ENCODE measurements around the gene OVAAL. TPM values are rescaled to one million over a fixed set of nuclear protein-coding genes. Genes with fewer than 3 reads are reported as not detected.

OVAAL gene
- total and polyA plus RNA-seq, 4 donors = 0.17 TPM; not detected in 3

DNA sequence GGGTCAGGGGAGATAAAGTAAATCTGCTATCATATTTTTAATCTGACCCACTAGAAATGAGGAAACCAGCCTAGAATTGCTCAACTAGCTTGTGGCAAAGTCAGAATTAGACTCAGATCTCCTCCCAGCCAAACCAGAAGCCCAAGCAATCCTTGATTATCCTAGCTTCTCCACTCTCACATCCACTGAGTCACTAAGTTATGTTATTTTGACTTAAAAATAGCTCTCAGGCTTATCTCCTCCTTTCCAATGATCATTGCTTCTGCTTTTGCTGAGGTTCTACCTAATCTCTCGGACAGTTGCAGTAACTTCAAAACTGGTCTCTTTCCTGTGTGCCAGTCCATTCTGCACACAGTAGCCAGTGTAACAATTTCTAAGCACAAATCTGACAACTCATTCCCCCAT lies 22.9 kb downstream of the OVAAL start:
- DNase-seq = no peak
- Histone ChIP-seq H3K4me3 (no peak overlapping the region), H3K27me3 (ENCODE audit: control insufficient read depth in 3 of 3, insufficient read depth in 3 of 3, low read length in 2 of 3) (no peaks in the 10 kb centered on the region), H3K27ac (ENCODE audit: low read depth in 1 of 2, low read length in 1 of 2) (no peak overlapping the region), H3K9ac (ENCODE audit: insufficient read depth in 1 of 2, low read length in 2 of 2) (no peak overlapping the region), H3K9me3 (ENCODE audit: control insufficient read depth in 4 of 4, insufficient read depth in 3 of 4, low read length in 3 of 4) (no peaks in the 10 kb centered on the region), H3K4me1 (ENCODE audit: control insufficient read depth in 5 of 5, insufficient read depth in 5 of 5, low read length in 5 of 5) (peaks cover 0 to 3% (median 0%) of the 10 kb centered on the region in 5 donors), H3K36me3 (ENCODE audit: control insufficient read depth in 4 of 4, insufficient read depth in 4 of 4, low read length in 4 of 4) (no peaks in the 10 kb centered on the region)
- TF ChIP-seq, protein P1, sequence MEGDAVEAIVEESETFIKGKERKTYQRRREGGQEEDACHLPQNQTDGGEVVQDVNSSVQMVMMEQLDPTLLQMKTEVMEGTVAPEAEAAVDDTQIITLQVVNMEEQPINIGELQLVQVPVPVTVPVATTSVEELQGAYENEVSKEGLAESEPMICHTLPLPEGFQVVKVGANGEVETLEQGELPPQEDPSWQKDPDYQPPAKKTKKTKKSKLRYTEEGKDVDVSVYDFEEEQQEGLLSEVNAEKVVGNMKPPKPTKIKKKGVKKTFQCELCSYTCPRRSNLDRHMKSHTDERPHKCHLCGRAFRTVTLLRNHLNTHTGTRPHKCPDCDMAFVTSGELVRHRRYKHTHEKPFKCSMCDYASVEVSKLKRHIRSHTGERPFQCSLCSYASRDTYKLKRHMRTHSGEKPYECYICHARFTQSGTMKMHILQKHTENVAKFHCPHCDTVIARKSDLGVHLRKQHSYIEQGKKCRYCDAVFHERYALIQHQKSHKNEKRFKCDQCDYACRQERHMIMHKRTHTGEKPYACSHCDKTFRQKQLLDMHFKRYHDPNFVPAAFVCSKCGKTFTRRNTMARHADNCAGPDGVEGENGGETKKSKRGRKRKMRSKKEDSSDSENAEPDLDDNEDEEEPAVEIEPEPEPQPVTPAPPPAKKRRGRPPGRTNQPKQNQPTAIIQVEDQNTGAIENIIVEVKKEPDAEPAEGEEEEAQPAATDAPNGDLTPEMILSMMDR (IDR thresholded peaks at IDR 0.05; ENCODE audit: control extremely low read depth, extremely low read depth) = no peak
- WGBS, 2 donors = 38 to 76% methylated on average over 1 of the region's 1 CpG
- ATAC-seq (ENCODE audit: insufficient read depth, low FRiP score) = no peak

DNA sequence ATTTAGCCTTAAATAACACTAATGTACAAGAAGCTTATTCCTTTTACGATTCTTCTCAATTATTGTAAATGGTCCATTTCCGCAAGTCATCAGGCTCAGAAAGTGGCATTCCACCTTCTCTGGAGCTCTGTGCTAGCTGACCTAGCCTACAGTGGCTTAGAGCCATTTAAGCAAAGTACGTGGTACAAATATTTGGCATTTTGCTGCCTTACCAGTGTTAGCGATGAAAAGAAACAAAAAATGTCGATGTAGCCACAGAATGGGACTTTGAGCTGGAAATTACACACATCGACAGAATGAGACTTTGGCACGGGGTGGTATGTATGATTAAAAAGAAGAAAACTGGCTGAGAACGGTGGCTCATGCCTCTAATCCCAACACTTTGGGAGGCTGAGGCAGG lies 26.1 kb downstream of the OVAAL start:
- DNase-seq = no peak
- 96 to 97% methylated on average over 8 of the region's 8 CpGs for WGBS, 2 donors
- TF ChIP-seq, protein P1 (IDR thresholded peaks at IDR 0.05; ENCODE audit: control extremely low read depth, extremely low read depth) = no peak
- Histone ChIP-seq H3K4me3 (no peak overlapping the region), H3K9me3 (ENCODE audit: control insufficient read depth in 4 of 4, insufficient read depth in 3 of 4, low read length in 3 of 4) (peaks cover 0 to 3% (median 0%) of the 10 kb centered on the region in 4 donors), H3K9ac (ENCODE audit: insufficient read depth in 1 of 2, low read length in 2 of 2) (no peak overlapping the region), H3K36me3 (ENCODE audit: control insufficient read depth in 4 of 4, insufficient read depth in 4 of 4, low read length in 4 of 4) (no peaks in the 10 kb centered on the region), H3K27ac (ENCODE audit: low read depth in 1 of 2, low read length in 1 of 2) (no peak overlapping the region), H3K4me1 (ENCODE audit: control insufficient read depth in 5 of 5, insufficient read depth in 5 of 5, low read length in 5 of 5) (peaks cover 0 to 3% (median 0%) of the 10 kb centered on the region in 5 donors), H3K27me3 (ENCODE audit: control insufficient read depth in 3 of 3, insufficient read depth in 3 of 3, low read length in 2 of 3) (no peaks in the 10 kb centered on the region)
- no peak for ATAC-seq (ENCODE audit: insufficient read depth, low FRiP score)

DNA sequence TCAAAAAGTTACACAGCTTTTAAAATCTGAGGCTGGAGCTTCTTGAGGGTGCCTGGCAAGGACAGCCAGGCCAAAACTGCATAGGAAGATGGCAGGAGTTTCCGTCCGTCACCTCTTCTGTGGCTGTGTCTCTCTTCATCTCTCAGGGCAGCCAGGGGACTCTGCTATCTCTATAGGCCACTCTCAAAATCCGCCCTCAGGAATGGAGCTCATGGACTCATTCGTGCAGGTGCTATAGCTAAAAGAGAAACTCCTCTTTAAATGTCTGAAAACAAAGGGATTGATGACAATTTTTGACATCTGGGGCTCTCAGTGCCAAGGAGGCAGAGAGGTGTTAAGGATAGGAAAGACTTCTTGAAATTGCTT lies 27.2 kb downstream of the OVAAL start:
- Histone ChIP-seq H3K9ac (ENCODE audit: insufficient read depth in 1 of 2, low read length in 2 of 2) (no peak overlapping the region), H3K4me3 (no peak overlapping the region), H3K36me3 (ENCODE audit: control insufficient read depth in 4 of 4, insufficient read depth in 4 of 4, low read length in 4 of 4) (no peaks in the 10 kb centered on the region), H3K4me1 (ENCODE audit: control insufficient read depth in 5 of 5, insufficient read depth in 5 of 5, low read length in 5 of 5) (peaks cover 0 to 3% (median 0%) of the 10 kb centered on the region in 5 donors), H3K27ac (ENCODE audit: low read depth in 1 of 2, low read length in 1 of 2) (no peak overlapping the region), H3K27me3 (ENCODE audit: control insufficient read depth in 3 of 3, insufficient read depth in 3 of 3, low read length in 2 of 3) (no peaks in the 10 kb centered on the region), H3K9me3 (ENCODE audit: control insufficient read depth in 4 of 4, insufficient read depth in 3 of 4, low read length in 3 of 4) (peaks cover 0 to 3% (median 0%) of the 10 kb centered on the region in 4 donors)
- no peak for ATAC-seq (ENCODE audit: insufficient read depth, low FRiP score)
- no peak for DNase-seq
- WGBS, 2 donors = 91 to 97% methylated on average over 4 of the region's 4 CpGs
- TF ChIP-seq, protein P1 (IDR thresholded peaks at IDR 0.05; ENCODE audit: control extremely low read depth, extremely low read depth) = no peak

GRCh38 chr1:180586671-180587155 lies 27.9 kb downstream of the OVAAL start:
- no peaks in the 10 kb centered on the region for H3K36me3 ChIP-seq (ENCODE audit: control insufficient read depth in 4 of 4, insufficient read depth in 4 of 4, low read length in 4 of 4)
- no peak overlapping the region for H3K9ac ChIP-seq (ENCODE audit: insufficient read depth in 1 of 2, low read length in 2 of 2)
- DNase-seq (no peak), ATAC-seq (ENCODE audit: insufficient read depth, low FRiP score) (no peak)
- TF ChIP-seq, protein P1 (IDR thresholded peaks at IDR 0.05; ENCODE audit: control extremely low read depth, extremely low read depth) = no peak
- H3K27me3 ChIP-seq (ENCODE audit: control insufficient read depth in 3 of 3, insufficient read depth in 3 of 3, low read length in 2 of 3) = no peaks in the 10 kb centered on the region
- 21 to 26% methylated on average over 1 of the region's 1 CpG for WGBS, 2 donors
- H3K27ac ChIP-seq (ENCODE audit: low read depth in 1 of 2, low read length in 1 of 2) = no peak overlapping the region
- peaks cover 0 to 3% (median 0%) of the 10 kb centered on the region in 4 donors for H3K9me3 ChIP-seq (ENCODE audit: control insufficient read depth in 4 of 4, insufficient read depth in 3 of 4, low read length in 3 of 4)
- H3K4me3 ChIP-seq = no peak overlapping the region
- peaks cover 0 to 3% (median 0%) of the 10 kb centered on the region in 5 donors for H3K4me1 ChIP-seq (ENCODE audit: control insufficient read depth in 5 of 5, insufficient read depth in 5 of 5, low read length in 5 of 5)
